BJ (cell line): Measurements from ENCODE around the gene ZNF638. TPM values are rescaled to one million over a fixed set of nuclear protein-coding genes. Genes with fewer than 3 reads are reported as not detected.

ENCODE experiments used
- CTCF ChIA-PET: fragments of 350-600 bp; formaldehyde crosslinking; extraction: SDS; loops from one replicate; lab custom pipeline; 2021; ENCODE audit warnings: antibody characterized with exemption, inconsistent platforms; lab: Yijun Ruan, JAX
- POLR2A ChIA-PET: fragments of 300-600 bp; sonication (Branson Sonifier 250); formaldehyde crosslinking; extraction: SDS; loops from one replicate; lab custom pipeline; 2021; ENCODE audit warnings: antibody characterized with exemption; lab: Charles Lee
- DNase-seq: peaks from one replicate; pipeline ENCODE4 v3.0.0-alpha.2; 2011; ENCODE audit warnings: low read depth
- H3K27me3 ChIP-seq: 2 replicates; pipeline ENCODE4 v1.6.0; 2011; ENCODE audit warnings: low read length; ENCODE audit not compliant: control insufficient read depth, insufficient read depth
- H3K36me3 ChIP-seq: 2 replicates; pipeline ENCODE4 v1.5.1; 2011; ENCODE audit warnings: low read length; ENCODE audit not compliant: control insufficient read depth, insufficient read depth
- H3K4me3 ChIP-seq: 2 replicates; pipeline ENCODE4 v1.5.1; 2011; ENCODE audit warnings: low read depth, mild to moderate bottlenecking, control low read depth, low read length
- polyA plus RNA-seq: library from polyadenylated mRNA; depleted of rRNA; stranded (reverse); fragments of >200 nt; gene quantifications from 2 replicates; pipeline ENCODE4 v1.2.3, GENCODE V29; 2011
- TF ChIP-seq, protein P1 (sequence below): IDR thresholded peaks from 2 replicates; pipeline ENCODE4 v1.5.1; 2011; ENCODE audit warnings: low read depth, mild to moderate bottlenecking, control low read depth, inconsistent platforms, low read length, moderate library complexity; ENCODE audit not compliant: insufficient read depth

ZNF638 gene
- polyA plus RNA-seq, 1 experiment: 44.8 TPM

DNA sequence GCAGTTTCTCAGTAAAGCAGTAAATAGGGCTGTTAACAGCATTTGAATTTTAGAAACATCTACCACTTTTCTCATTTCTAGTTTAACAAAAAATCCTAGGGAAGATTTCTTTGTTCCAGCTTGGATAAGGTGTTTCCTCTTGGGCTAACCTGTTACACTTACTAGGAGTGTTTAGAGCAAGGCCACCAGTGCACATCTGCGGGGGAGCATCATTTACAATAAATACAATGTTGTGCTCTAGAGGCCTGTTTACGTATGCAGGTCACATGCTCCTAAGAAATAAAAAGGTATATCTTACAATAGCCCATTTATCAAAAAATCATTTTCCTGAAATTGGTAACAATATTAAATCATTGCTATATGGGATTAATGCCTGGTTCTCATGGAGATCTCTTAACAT, 8.1 kb downstream of the ZNF638 start:
- CTCF ChIA-PET: no interaction called here
- no peaks in the 10 kb centered on the region for H3K36me3 ChIP-seq
- no peaks in the 10 kb centered on the region for H3K27me3 ChIP-seq
- TF ChIP-seq, protein P1, sequence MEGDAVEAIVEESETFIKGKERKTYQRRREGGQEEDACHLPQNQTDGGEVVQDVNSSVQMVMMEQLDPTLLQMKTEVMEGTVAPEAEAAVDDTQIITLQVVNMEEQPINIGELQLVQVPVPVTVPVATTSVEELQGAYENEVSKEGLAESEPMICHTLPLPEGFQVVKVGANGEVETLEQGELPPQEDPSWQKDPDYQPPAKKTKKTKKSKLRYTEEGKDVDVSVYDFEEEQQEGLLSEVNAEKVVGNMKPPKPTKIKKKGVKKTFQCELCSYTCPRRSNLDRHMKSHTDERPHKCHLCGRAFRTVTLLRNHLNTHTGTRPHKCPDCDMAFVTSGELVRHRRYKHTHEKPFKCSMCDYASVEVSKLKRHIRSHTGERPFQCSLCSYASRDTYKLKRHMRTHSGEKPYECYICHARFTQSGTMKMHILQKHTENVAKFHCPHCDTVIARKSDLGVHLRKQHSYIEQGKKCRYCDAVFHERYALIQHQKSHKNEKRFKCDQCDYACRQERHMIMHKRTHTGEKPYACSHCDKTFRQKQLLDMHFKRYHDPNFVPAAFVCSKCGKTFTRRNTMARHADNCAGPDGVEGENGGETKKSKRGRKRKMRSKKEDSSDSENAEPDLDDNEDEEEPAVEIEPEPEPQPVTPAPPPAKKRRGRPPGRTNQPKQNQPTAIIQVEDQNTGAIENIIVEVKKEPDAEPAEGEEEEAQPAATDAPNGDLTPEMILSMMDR: no peak
- no peak for DNase-seq
- POLR2A ChIA-PET: no interaction called here
- no peak overlapping the region for H3K4me3 ChIP-seq

DNA sequence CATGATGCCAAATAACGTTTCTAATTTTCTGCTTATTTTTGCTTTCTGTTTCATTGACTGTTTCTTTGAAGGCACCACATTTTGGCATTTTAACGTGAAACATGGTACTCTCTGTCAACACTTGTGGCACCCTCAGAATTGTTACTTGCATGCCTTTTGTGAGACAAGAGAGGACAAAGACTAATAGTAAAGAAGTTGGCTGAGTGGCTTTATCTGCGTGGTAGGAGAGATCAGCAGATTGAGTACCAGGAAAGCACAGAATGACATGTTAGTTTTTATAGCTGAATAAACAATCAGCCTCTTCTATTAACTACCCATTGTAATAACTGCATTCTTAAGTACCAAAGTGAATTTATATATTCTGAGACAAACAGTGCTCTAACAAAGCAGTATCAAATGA, 8.6 kb downstream of the ZNF638 start:
- Histone ChIP-seq H3K4me3 (no peak overlapping the region), H3K36me3 (no peaks in the 10 kb centered on the region), H3K27me3 (no peaks in the 10 kb centered on the region)
- TF ChIP-seq, protein P1: no peak
- DNase-seq: no peak
- ChIA-PET POLR2A (no interaction called here), CTCF (no interaction called here)

DNA sequence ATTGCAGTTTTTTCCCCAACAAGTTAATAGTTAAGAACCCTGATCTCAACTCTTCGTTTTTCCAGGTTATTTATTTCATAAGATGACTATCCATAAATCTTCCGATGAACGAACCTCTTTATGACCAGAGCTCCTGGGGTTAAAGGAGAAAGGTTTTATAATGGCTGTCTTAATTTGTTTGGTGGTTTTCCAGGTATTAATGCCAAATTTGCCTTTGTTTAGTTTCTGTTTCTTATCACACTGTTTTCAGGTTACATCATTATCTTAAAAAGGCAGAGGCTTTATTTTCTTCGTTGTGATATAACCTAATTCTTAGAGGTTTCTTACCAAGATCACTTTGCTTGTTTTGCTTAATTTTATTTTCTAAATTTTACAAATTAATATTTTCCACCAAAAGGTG, 10.1 kb downstream of the ZNF638 start:
- Histone ChIP-seq H3K36me3 (no peaks in the 10 kb centered on the region), H3K4me3 (no peak overlapping the region), H3K27me3 (no peaks in the 10 kb centered on the region)
- POLR2A ChIA-PET: no interaction called here
- CTCF ChIA-PET: no interaction called here
- no peak for DNase-seq
- TF ChIP-seq, protein P1: no peak

- no peak overlapping the region for H3K4me3 ChIP-seq
- H3K36me3 ChIP-seq: peaks cover 3% of the 10 kb centered on the region; the same call in 1 of the 2 replicates
- no peaks in the 10 kb centered on the region for H3K27me3 ChIP-seq
- ChIA-PET POLR2A (no interaction called here), CTCF (interaction anchor here (3.5 kb wide), 1 partner anchor 14 kb away, joined by 15 read pairs; the partner anchor contains the start of gene ZNF638)
- TF ChIP-seq, protein P1: no peak
- DNase-seq: no peak
Measured at GRCh38 chr2:71346065-71346464, 14.5 kb downstream of the ZNF638 start.

DNA sequence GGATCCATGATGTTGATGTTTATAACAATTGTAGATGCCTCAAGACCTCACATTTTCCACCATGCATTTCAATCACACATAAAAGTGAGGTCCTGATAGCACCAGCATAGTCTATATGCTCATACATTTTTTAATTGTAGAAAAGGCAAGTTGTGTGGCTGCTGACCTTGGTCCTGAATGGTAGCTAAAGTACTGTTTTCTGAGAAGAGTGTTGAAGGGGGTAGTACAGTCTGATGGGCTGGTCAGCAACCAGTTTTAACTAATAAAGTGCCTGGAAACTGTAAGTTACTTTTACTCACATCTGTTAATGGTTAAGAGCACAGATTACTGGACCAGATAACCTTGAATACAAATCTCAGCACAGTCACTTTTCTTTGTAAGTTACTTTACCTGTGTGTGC, 15.9 kb downstream of the ZNF638 start:
- CTCF ChIA-PET: interaction anchor here (0.6 to 1.0 kb wide), 2 partner anchors 14 to 161 kb away, joined by 3 read pairs; no protein-coding TSS in a partner anchor
- no peak for DNase-seq
- POLR2A ChIA-PET: no interaction called here
- no peaks in the 10 kb centered on the region for H3K27me3 ChIP-seq
- H3K4me3 ChIP-seq: no peak overlapping the region
- H3K36me3 ChIP-seq: peaks cover 3% of the 10 kb centered on the region; the same call in 1 of the 2 replicates
- TF ChIP-seq, protein P1: no peak
